A549 (cell line): ENCODE measurements around the gene ARL13B. TPM values are rescaled to one million over a fixed set of nuclear protein-coding genes. Genes with fewer than 3 reads are reported as not detected.
"Not testable (repeated sequence)": the region's sequence is repeated elsewhere in the genome, so short reads cannot be mapped to it uniquely, and the experiment has no call there.

Experiments
- ATAC-seq, 2 experiments: fragments of 200-7000 bp in 1 of 2; fragments of >200 bp in 1 of 2; cut with Nextera tagmentation in 1 of 2; cut with Tn5 transposase in 1 of 2; 3 replicates each; pipeline versions ENCODE4 v1.8.0 to v1.9.1; 2018 to 2020; ENCODE audit warnings: mild to moderate bottlenecking in 1 of 2, moderate library complexity in 1 of 2
- CTCF ChIA-PET: fragments of 300-600 bp; sonication (Branson Sonifier 250); formaldehyde crosslinking; extraction: SDS; loops from one replicate; lab custom pipeline; 2021; ENCODE audit warnings: antibody characterized with exemption, inconsistent platforms; lab: Yijun Ruan, JAX
- POLR2A ChIA-PET: fragments of 350-600 bp; formaldehyde crosslinking; extraction: SDS; loops from one replicate; lab custom pipeline; 2021; ENCODE audit warnings: antibody characterized with exemption, inconsistent platforms; lab: Yijun Ruan, JAX
- DNase-seq, 2 experiments: peaks; one replicate each; pipeline versions ENCODE4 v3.0.0 to v3.0.0-alpha.2; 2011 to 2016; ENCODE audit warnings: low read depth in 1 of 2, low spot score in 1 of 2
- FAIRE-seq: peaks from 2 replicates; lab custom pipeline; 2011; peaks lifted over from hg19 to GRCh38; lab: Jason Lieb, UNC
- H3K27ac ChIP-seq, 2 experiments: fragments of >200 bp; sonication (Bioruptor Twin); formaldehyde crosslinking; 3 replicates each; pipeline ENCODE4 v1.5.1; 2016 to 2017
- H3K4me1 ChIP-seq: fragments of >200 bp; sonication (Bioruptor Twin); formaldehyde crosslinking; 3 replicates; pipeline ENCODE4 v1.6.1; 2016
- H3K4me2 ChIP-seq: fragments of >200 bp; sonication (Bioruptor Twin); formaldehyde crosslinking; 3 replicates; pipeline ENCODE4 v1.6.1; 2016
- H3K4me3 ChIP-seq: fragments of >200 bp; sonication (Bioruptor Twin); formaldehyde crosslinking; 3 replicates; pipeline ENCODE4 v1.5.1; 2016
- H3K9me3 ChIP-seq: fragments of >200 bp; sonication (Bioruptor Twin); formaldehyde crosslinking; 3 replicates; pipeline ENCODE4 v1.6.1; 2016
- ATOH8 ChIP-seq: fragments of 250-450 bp; sonication (Bioruptor Pico); IDR thresholded peaks from 2 replicates; pipeline ENCODE4 v1.5.0; 2020; ENCODE audit warnings: low read depth, mild to moderate bottlenecking, moderate library complexity
- CBX2 ChIP-seq: fragments of 200-600 bp; sonication (generic); IDR thresholded peaks from 2 replicates; pipeline ENCODE4 v1.6.1; 2016; ENCODE audit warnings: low read depth, mild to moderate bottlenecking, borderline replicate concordance
- CEBPB ChIP-seq, 2 experiments: fragments of >200 bp in 1 of 2; sonication (Bioruptor Twin) in 1 of 2; formaldehyde crosslinking in 1 of 2; IDR thresholded peaks; 2 replicates each; pipeline ENCODE4 v1.6.1; 2012 to 2016
- EHF ChIP-seq: fragments of 250-450 bp; sonication (Bioruptor Pico); IDR thresholded peaks from 2 replicates; pipeline ENCODE4 v1.5.0; 2020; ENCODE audit warnings: mild to moderate bottlenecking
- EHMT2 ChIP-seq: fragments of 200-600 bp; sonication (generic); IDR thresholded peaks from 2 replicates; pipeline ENCODE4 v1.6.1; 2016; ENCODE audit warnings: antibody characterized with exemption, low read depth, mild to moderate bottlenecking, moderate library complexity
- FOSB ChIP-seq: fragments of 250-450 bp; sonication (Bioruptor Pico); IDR thresholded peaks from 2 replicates; pipeline ENCODE4 v1.5.0; 2020; ENCODE audit warnings: mild to moderate bottlenecking, moderate library complexity
- GATA3 ChIP-seq: IDR thresholded peaks from 2 replicates; pipeline ENCODE4 v1.6.1; 2012; ENCODE audit warnings: borderline replicate concordance
- HDAC2 ChIP-seq: fragments of 200-600 bp; sonication (generic); IDR thresholded peaks from 2 replicates; pipeline ENCODE4 v1.6.1; 2016
- HES2 ChIP-seq: fragments of >200 bp; sonication (Bioruptor Twin); formaldehyde crosslinking; IDR thresholded peaks from 2 replicates; pipeline ENCODE4 v1.6.1; 2016
- JUN ChIP-seq, 2 experiments: fragments of >200 bp; sonication (Bioruptor Twin); formaldehyde crosslinking; IDR thresholded peaks; 2 replicates in 1 of 2; 3 replicates in 1 of 2; pipeline ENCODE4 v1.6.1; 2016 to 2017
- MAZ ChIP-seq: fragments of 150-350 bp; IDR thresholded peaks from 2 replicates; pipeline ENCODE4 v1.6.1; 2014; ENCODE audit warnings: antibody characterized with exemption, low read depth, low read length, borderline replicate concordance
- MYC ChIP-seq: IDR thresholded peaks from 2 replicates; pipeline ENCODE4 v1.6.1; 2012; ENCODE audit warnings: mild to moderate bottlenecking, inconsistent platforms, low read length, improper control_type of control experiment, borderline replicate concordance
- NPAS2 ChIP-seq: fragments of 250-450 bp; sonication (Bioruptor Pico); IDR thresholded peaks from 2 replicates; pipeline ENCODE4 v1.8.0; 2022; ENCODE audit warnings: mild to moderate bottlenecking, moderate library complexity, borderline replicate concordance
- PBX3 ChIP-seq: IDR thresholded peaks from 2 replicates; pipeline ENCODE4 v1.6.1; 2012
- POLR2A ChIP-seq: IDR thresholded peaks from 2 replicates; pipeline ENCODE4 v1.6.1; 2012; ENCODE audit warnings: mild to moderate bottlenecking, low read length
- RCOR1 ChIP-seq: fragments of 150-350 bp; IDR thresholded peaks from 2 replicates; pipeline ENCODE4 v1.6.1; 2014; ENCODE audit warnings: antibody characterized with exemption, low read length, low read depth
- REST ChIP-seq: fragments of 200-600 bp; sonication (generic); IDR thresholded peaks from 2 replicates; pipeline ENCODE4 v1.6.1; 2016; ENCODE audit warnings: antibody characterized with exemption, mild to moderate bottlenecking, moderate library complexity
- RFX5 ChIP-seq: fragments of 450-650 bp; IDR thresholded peaks from 2 replicates; pipeline ENCODE4 v1.7.1; 2014; ENCODE audit warnings: antibody characterized with exemption, mild to moderate bottlenecking, moderate library complexity
- RNF2 ChIP-seq: fragments of 200-600 bp; sonication (generic); IDR thresholded peaks from 2 replicates; pipeline ENCODE4 v1.6.1; 2016; ENCODE audit warnings: low read depth, mild to moderate bottlenecking, antibody characterized with exemption, moderate library complexity, borderline replicate concordance
- SMC3 ChIP-seq: fragments of >200 bp; sonication (Bioruptor Twin); formaldehyde crosslinking; IDR thresholded peaks from 3 replicates; pipeline ENCODE4 v1.6.1; 2018; ENCODE audit warnings: inconsistent platforms
- ZSCAN20 ChIP-seq: fragments of 250-450 bp; sonication (Bioruptor Pico); IDR thresholded peaks from 2 replicates; pipeline ENCODE4 v1.8.0; 2022; ENCODE audit warnings: mild to moderate bottlenecking, moderate library complexity
- WGBS: methylation state at CpG from one replicate; pipeline ENCODE4 v1.1.6; 2017; ENCODE audit errors: missing lambda C conversion rate; 5-methylcytosine and 5-hydroxymethylcytosine counted together
- polyA plus RNA-seq, 4 experiments: library from polyadenylated mRNA; depleted of rRNA in 3 of 4; stranded (reverse); fragments of >200 nt; fragmentation: RNase III in 1 of 4; extraction: RNeasy Plus Mini Kit Qiagen cat#74134 plus additional on column Dnase treatment in 1 of 4; gene quantifications; 2 replicates in 3 of 4; 3 replicates in 1 of 4; pipeline ENCODE4 v1.2.3, GENCODE V29; 2011 to 2017

Gene ARL13B
- polyA plus RNA-seq, 2 of the 4 experiments (the other 2 are of a cell fraction), result 13.3 to 28.6 TPM

GRCh38 chr3:94071713-94072284 is 91.8 kb downstream of the ARL13B start:
- no peak overlapping the region for H3K4me2 ChIP-seq
- POLR2A ChIA-PET, result interaction anchor here (1.0 kb wide), 1 partner anchor 9 kb away, joined by 6 read pairs; the partner anchor contains the start of genes DHFR2 and NSUN3
- CTCF ChIA-PET, result interaction anchor here (0.9 to 1.4 kb wide), 3 partner anchors 8 to 69 kb away, joined by 3 read pairs; no protein-coding TSS in a partner anchor
- TF ChIP-seq REST (no peak), ZSCAN20 (CRISPR knock-in tag) (no peak), GATA3 (no peak), CEBPB (IDR thresholded peaks at IDR 0.05) (no peak), SMC3 (no peak), MYC (no peak), HDAC2 (no peak), RCOR1 (no peak), RFX5 (no peak), NPAS2 (CRISPR knock-in tag) (no peak), EHMT2 (no peak), ATOH8 (no peak), CBX2 (no peak), PBX3 (no peak), RNF2 (no peak), EHF (no peak), POLR2A (no peak), MAZ (no peak)
- ATAC-seq (no peak), FAIRE-seq (no peak), DNase-seq (no peak)
- WGBS, result 82% methylated on average over 4 of the region's 4 CpGs
- H3K9me3 ChIP-seq, result no peaks in the 10 kb centered on the region
- no peak overlapping the region for H3K27ac ChIP-seq
- H3K4me1 ChIP-seq, result no peaks in the 10 kb centered on the region
- no peak overlapping the region for H3K4me3 ChIP-seq

GRCh38 chr3:94076055-94076454 is 96.1 kb downstream of the ARL13B start:
- no peak overlapping the region for H3K4me3 ChIP-seq
- no peaks in the 10 kb centered on the region for H3K9me3 ChIP-seq
- CTCF ChIA-PET, result no interaction called here
- ATAC-seq (0 out of 6 replicates have a peak, but pooled peaks of 1 of the 2 experiments have one; percentile 19), DNase-seq (no peak), FAIRE-seq (no peak)
- WGBS, result 95% methylated on average over 3 of the region's 3 CpGs
- H3K4me1 ChIP-seq, result no peaks in the 10 kb centered on the region
- H3K27ac ChIP-seq, result no peak overlapping the region
- no peak overlapping the region for H3K4me2 ChIP-seq
- no peak for TF ChIP-seq FOSB (CRISPR knock-in tag)
- TF ChIP-seq JUN (IDR thresholded peaks at IDR 0.05), result no peak
- TF ChIP-seq HES2, result no peak
- POLR2A ChIA-PET, result no interaction called here

- WGBS, result 88% methylated on average over 5 of the region's 5 CpGs
- H3K9me3 ChIP-seq, H3K4me2 ChIP-seq, H3K27ac ChIP-seq, H3K4me3 ChIP-seq, CTCF ChIA-PET, ATAC-seq, DNase-seq, H3K4me1 ChIP-seq, POLR2A ChIA-PET, FAIRE-seq: not testable (repeated sequence)
Observed at GRCh38 chr3:94080552-94080951, 100.6 kb downstream of the ARL13B start.
